ENCODE data around the gene CDC14B.

CDC14B gene

GRCh38 chr9:96493757-96494156 lies 125.9 kb downstream of the CDC14B start:
- DNase-seq (ENCODE audit: low read depth in 2 of 2), result no peak
- H3K4me3 ChIP-seq (replicated peaks in 1 of 2; ENCODE audit: low read depth in 2 of 2, low read length in 2 of 2), result no peak overlapping the region
- TF ChIP-seq, protein P1, sequence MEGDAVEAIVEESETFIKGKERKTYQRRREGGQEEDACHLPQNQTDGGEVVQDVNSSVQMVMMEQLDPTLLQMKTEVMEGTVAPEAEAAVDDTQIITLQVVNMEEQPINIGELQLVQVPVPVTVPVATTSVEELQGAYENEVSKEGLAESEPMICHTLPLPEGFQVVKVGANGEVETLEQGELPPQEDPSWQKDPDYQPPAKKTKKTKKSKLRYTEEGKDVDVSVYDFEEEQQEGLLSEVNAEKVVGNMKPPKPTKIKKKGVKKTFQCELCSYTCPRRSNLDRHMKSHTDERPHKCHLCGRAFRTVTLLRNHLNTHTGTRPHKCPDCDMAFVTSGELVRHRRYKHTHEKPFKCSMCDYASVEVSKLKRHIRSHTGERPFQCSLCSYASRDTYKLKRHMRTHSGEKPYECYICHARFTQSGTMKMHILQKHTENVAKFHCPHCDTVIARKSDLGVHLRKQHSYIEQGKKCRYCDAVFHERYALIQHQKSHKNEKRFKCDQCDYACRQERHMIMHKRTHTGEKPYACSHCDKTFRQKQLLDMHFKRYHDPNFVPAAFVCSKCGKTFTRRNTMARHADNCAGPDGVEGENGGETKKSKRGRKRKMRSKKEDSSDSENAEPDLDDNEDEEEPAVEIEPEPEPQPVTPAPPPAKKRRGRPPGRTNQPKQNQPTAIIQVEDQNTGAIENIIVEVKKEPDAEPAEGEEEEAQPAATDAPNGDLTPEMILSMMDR (IDR thresholded peaks at IDR 0.05; ENCODE audit: low read depth, low read length), result no peak

- no peak for DNase-seq (ENCODE audit: low read depth in 2 of 2)
- TF ChIP-seq, protein P1 (IDR thresholded peaks at IDR 0.05; ENCODE audit: low read depth, low read length), result no peak
- no peak overlapping the region for H3K4me3 ChIP-seq (replicated peaks in 1 of 2; ENCODE audit: low read depth in 2 of 2, low read length in 2 of 2)
Measured at GRCh38 chr9:96492993-96493531, 126.6 kb downstream of the CDC14B start.

- no peak overlapping the region for H3K4me3 ChIP-seq (replicated peaks in 1 of 2; ENCODE audit: low read depth in 2 of 2, low read length in 2 of 2)
- TF ChIP-seq, protein P1 (IDR thresholded peaks at IDR 0.05; ENCODE audit: low read depth, low read length), result no peak
- no peak for DNase-seq (ENCODE audit: low read depth in 2 of 2)
Measured at GRCh38 chr9:96491880-96492525, 127.6 kb downstream of the CDC14B start.

GRCh38 chr9:96491079-96491879 lies 128.4 kb downstream of the CDC14B start:
- no peak overlapping the region for H3K4me3 ChIP-seq (replicated peaks in 1 of 2; ENCODE audit: low read depth in 2 of 2, low read length in 2 of 2)
- TF ChIP-seq, protein P1 (IDR thresholded peaks at IDR 0.05; ENCODE audit: low read depth, low read length), result no peak
- no peak for DNase-seq (ENCODE audit: low read depth in 2 of 2)

DNA sequence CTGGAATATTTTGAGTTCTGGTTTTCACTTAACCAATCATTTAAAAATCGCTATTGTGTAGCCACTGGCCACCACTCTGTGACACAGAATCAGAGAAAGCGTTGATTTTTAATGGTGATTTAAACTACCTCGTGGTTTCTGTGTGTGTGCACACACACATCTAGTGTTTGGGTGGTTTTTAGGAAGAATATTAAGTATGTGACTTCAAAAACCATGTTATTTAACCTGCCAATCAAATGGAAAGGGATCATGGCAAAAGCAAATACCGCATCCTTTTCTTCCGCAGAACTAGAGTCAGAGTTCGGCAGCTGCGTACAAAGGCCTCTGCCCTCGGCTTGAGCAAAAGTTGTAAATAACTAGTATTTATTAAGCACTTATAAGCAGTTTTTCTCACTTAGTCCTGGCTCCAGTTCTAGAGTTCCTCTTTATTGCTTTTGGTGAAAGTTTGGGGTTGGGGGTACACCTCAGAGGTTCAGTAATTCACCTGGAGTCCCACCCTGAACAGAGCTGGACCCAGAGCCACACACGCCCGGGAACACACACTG lies 129.0 kb downstream of the CDC14B start:
- TF ChIP-seq, protein P1 (IDR thresholded peaks at IDR 0.05; ENCODE audit: low read depth, low read length), result no peak
- DNase-seq (ENCODE audit: low read depth in 2 of 2), result no peak
- no peak overlapping the region for H3K4me3 ChIP-seq (replicated peaks in 1 of 2; ENCODE audit: low read depth in 2 of 2, low read length in 2 of 2)

DNA sequence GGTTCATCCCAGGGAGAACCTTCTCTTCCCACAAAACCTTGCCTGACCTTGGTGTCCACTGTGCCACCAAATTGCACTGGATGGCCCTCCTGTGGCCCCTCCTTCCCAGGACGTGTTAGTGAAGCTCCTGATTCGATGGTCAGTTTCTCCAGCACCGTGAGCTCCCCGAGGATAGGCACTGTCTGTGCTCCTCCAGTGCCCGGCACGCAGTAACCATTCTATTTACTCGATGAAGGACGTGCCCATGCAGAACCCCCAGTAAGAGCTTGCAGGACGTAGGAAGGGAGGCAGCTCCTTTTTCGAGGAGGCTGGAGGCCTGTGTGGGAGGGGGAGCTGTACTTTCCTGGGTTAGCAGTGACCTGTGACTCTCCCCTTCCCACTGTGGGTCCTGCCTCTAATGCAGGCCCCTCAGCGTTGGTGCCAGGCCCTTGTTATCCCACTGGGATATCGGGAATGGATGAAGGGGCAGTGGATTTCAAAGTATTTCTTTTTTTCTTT lies 130.1 kb downstream of the CDC14B start:
- no peak for DNase-seq (ENCODE audit: low read depth in 2 of 2)
- TF ChIP-seq, protein P1 (IDR thresholded peaks at IDR 0.05; ENCODE audit: low read depth, low read length), result no peak
- H3K4me3 ChIP-seq (replicated peaks in 1 of 2; ENCODE audit: low read depth in 2 of 2, low read length in 2 of 2), result no peak overlapping the region

All from cardiac fibroblast (primary cell).